ENCODE measurements around the gene PCP4. TPM values are rescaled to one million over a fixed set of nuclear protein-coding genes. Genes with fewer than 3 reads are reported as not detected.

Gene PCP4
- polyA plus RNA-seq, 1 donor (not counting 4 experiments of a cell fraction or from before 2014, with no cell fraction given), result not detected

DNA sequence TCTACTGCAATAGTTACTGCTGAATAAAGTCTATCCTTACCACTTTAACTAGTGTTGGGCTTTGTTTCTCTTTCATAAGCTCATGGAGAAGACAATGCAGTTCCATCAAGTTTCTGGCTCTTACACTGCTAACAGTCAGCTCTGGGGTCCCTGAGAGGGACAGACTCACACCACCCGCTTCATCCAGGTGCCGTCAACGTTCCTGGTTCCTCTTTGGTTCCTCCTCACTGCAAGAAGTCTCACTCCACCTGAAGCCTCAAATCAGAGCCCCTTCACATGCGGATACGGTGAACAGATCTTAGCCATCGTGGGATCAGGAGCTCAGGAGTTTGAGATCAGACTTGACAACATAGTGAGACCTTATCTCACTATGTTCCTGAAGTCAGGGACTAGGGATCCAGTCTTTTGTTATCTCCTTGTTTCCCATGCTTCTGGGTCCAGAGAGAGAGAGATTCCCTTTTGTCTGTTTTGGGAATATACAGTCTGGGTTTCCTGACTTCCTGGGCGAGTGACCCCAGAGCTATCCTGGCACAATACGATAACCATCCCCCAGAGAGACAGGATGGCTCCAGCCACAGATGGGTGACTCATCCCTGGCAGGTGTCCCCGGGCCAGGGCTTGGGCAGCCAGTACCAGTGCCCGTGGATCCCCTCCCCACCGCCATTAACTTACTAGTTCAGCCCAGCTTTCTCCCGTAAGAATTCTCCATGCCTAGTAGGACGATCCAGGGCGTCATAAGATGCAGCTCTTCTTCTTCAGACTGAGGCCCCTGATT lies 14.3 kb upstream of the PCP4 start:
- Histone ChIP-seq H2AFZ (ENCODE audit: control insufficient read depth, low read length) (no peak overlapping the region), H3K4me3 (ENCODE audit: control insufficient read depth in 2 of 3, extremely low read depth in 1 of 3, insufficient read depth in 2 of 3, low read depth in 1 of 3, low read length in 3 of 3) (no peak overlapping the region), H3K27ac (ENCODE audit: control insufficient read depth, insufficient read depth, low read length) (no peak overlapping the region), H3K79me2 (ENCODE audit: control insufficient read depth, insufficient read depth, low read length) (no peaks in the 10 kb centered on the region), H3K27me3 (ENCODE audit: control insufficient read depth, extremely low read depth, insufficient read depth, low read length) (no peaks in the 10 kb centered on the region), H3K4me2 (ENCODE audit: control insufficient read depth, extremely low read depth, insufficient read depth, low read depth, low read length) (no peak overlapping the region), H4K20me1 (ENCODE audit: control insufficient read depth, extremely low read depth, insufficient read depth, low read length) (no peaks in the 10 kb centered on the region), H3K4me1 (ENCODE audit: control insufficient read depth, extremely low read depth, insufficient read depth, low read length) (no peaks in the 10 kb centered on the region), H3K9ac (ENCODE audit: control insufficient read depth, extremely low read depth, insufficient read depth, low read length) (no peak overlapping the region), H3K9me1 (ENCODE audit: control insufficient read depth, extremely low read depth, insufficient read depth, low read length) (no peaks in the 10 kb centered on the region), H3K9me3 (ENCODE audit: control insufficient read depth, low read depth, low read length) (peaks cover 4% of the 10 kb centered on the region), H3K36me3 (ENCODE audit: control insufficient read depth in 2 of 2, extremely low read depth in 1 of 2, insufficient read depth in 2 of 2, low read length in 2 of 2) (no peaks in the 10 kb centered on the region)
- dilution Hi-C loops (cut with MboI; ENCODE audit: extremely low pct_ligation_motif_present, low sequenced_read_pairs), result no loop called here
- DNase-seq (ENCODE audit: low read depth, low spot score) (no peak), FAIRE-seq (no peak)
- no peak for TF ChIP-seq EZH2 (IDR thresholded peaks at IDR 0.05; ENCODE audit: low read length)
- TF ChIP-seq, protein P1, sequence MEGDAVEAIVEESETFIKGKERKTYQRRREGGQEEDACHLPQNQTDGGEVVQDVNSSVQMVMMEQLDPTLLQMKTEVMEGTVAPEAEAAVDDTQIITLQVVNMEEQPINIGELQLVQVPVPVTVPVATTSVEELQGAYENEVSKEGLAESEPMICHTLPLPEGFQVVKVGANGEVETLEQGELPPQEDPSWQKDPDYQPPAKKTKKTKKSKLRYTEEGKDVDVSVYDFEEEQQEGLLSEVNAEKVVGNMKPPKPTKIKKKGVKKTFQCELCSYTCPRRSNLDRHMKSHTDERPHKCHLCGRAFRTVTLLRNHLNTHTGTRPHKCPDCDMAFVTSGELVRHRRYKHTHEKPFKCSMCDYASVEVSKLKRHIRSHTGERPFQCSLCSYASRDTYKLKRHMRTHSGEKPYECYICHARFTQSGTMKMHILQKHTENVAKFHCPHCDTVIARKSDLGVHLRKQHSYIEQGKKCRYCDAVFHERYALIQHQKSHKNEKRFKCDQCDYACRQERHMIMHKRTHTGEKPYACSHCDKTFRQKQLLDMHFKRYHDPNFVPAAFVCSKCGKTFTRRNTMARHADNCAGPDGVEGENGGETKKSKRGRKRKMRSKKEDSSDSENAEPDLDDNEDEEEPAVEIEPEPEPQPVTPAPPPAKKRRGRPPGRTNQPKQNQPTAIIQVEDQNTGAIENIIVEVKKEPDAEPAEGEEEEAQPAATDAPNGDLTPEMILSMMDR (optimal IDR thresholded peaks at IDR 0.05 in 1 of 3, IDR thresholded peaks at IDR 0.05 in 1 of 3, conservative IDR thresholded peaks at IDR 0.05 in 1 of 3; ENCODE audit: extremely low read depth in 1 of 3, insufficient read depth in 2 of 3, low read length in 3 of 3), result no peak

- FAIRE-seq, result no peak
- H3K27ac ChIP-seq (ENCODE audit: control insufficient read depth, insufficient read depth, low read length), result no peak overlapping the region
- no peaks in the 10 kb centered on the region for H4K20me1 ChIP-seq (ENCODE audit: control insufficient read depth, extremely low read depth, insufficient read depth, low read length)
- DNase-seq (ENCODE audit: low read depth, low spot score), result no peak
- H3K79me2 ChIP-seq (ENCODE audit: control insufficient read depth, insufficient read depth, low read length), result no peaks in the 10 kb centered on the region
- no peak overlapping the region for H2AFZ ChIP-seq (ENCODE audit: control insufficient read depth, low read length)
- no peak overlapping the region for H3K4me2 ChIP-seq (ENCODE audit: control insufficient read depth, extremely low read depth, insufficient read depth, low read depth, low read length)
- TF ChIP-seq EZH2 (IDR thresholded peaks at IDR 0.05; ENCODE audit: low read length), result no peak
- TF ChIP-seq, protein P1 (optimal IDR thresholded peaks at IDR 0.05 in 1 of 3, IDR thresholded peaks at IDR 0.05 in 1 of 3, conservative IDR thresholded peaks at IDR 0.05 in 1 of 3; ENCODE audit: extremely low read depth in 1 of 3, insufficient read depth in 2 of 3, low read length in 3 of 3), result no peak
- H3K9me3 ChIP-seq (ENCODE audit: control insufficient read depth, low read depth, low read length), result peaks cover 4% of the 10 kb centered on the region
- H3K36me3 ChIP-seq (ENCODE audit: control insufficient read depth in 2 of 2, extremely low read depth in 1 of 2, insufficient read depth in 2 of 2, low read length in 2 of 2), result no peaks in the 10 kb centered on the region
- H3K4me1 ChIP-seq (ENCODE audit: control insufficient read depth, extremely low read depth, insufficient read depth, low read length), result no peaks in the 10 kb centered on the region
- no peaks in the 10 kb centered on the region for H3K27me3 ChIP-seq (ENCODE audit: control insufficient read depth, extremely low read depth, insufficient read depth, low read length)
- dilution Hi-C loops (cut with MboI; ENCODE audit: extremely low pct_ligation_motif_present, low sequenced_read_pairs), result no loop called here
- H3K4me3 ChIP-seq (ENCODE audit: control insufficient read depth in 2 of 3, extremely low read depth in 1 of 3, insufficient read depth in 2 of 3, low read depth in 1 of 3, low read length in 3 of 3), result no peak overlapping the region
- no peaks in the 10 kb centered on the region for H3K9me1 ChIP-seq (ENCODE audit: control insufficient read depth, extremely low read depth, insufficient read depth, low read length)
- H3K9ac ChIP-seq (ENCODE audit: control insufficient read depth, extremely low read depth, insufficient read depth, low read length), result no peak overlapping the region
Measured at GRCh38 chr21:39854572-39854971, 12.7 kb upstream of the PCP4 start.

Data from keratinocyte (primary cell).